Parathyroid adenoma (tissue), 2 donors: ENCODE results near the gene DAPK1.
A peak's percentile ranks its signal among the peaks of the same experiment; 100 is the strongest.

Source experiments
- H2AFZ ChIP-seq: fragments of 300-600 bp; sonication (generic); one replicate; pipeline ENCODE4 v1.7.0; 2017; ENCODE audit warnings: antibody characterized with exemption, mild to moderate bottlenecking
- H3K27ac ChIP-seq: fragments of 300-600 bp; sonication (generic); one replicate; pipeline ENCODE4 v1.7.0; 2017
- H3K27me3 ChIP-seq: fragments of 300-600 bp; sonication (generic); one replicate; pipeline ENCODE4 v1.7.0; 2017; ENCODE audit warnings: low read length; ENCODE audit not compliant: control insufficient read depth, insufficient read depth
- H3K36me3 ChIP-seq: fragments of 300-600 bp; sonication (generic); one replicate; pipeline ENCODE4 v1.7.0; 2017; ENCODE audit warnings: low read length; ENCODE audit not compliant: control insufficient read depth, insufficient read depth
- H3K4me1 ChIP-seq: fragments of 300-600 bp; sonication (generic); one replicate; pipeline ENCODE4 v1.7.0; 2017; ENCODE audit warnings: control low read depth
- H3K4me2 ChIP-seq: fragments of 300-600 bp; sonication (generic); one replicate; pipeline ENCODE4 v1.7.0; 2017; ENCODE audit warnings: low read length
- H3K4me3 ChIP-seq: fragments of 300-600 bp; sonication (generic); one replicate; pipeline ENCODE4 v1.7.0; 2017; ENCODE audit warnings: low read depth, low read length
- H3K79me2 ChIP-seq: fragments of 300-600 bp; sonication (generic); one replicate; pipeline ENCODE4 v1.7.0; 2017; ENCODE audit warnings: control low read depth
- H3K9ac ChIP-seq: fragments of 300-600 bp; sonication (generic); one replicate; pipeline ENCODE4 v1.7.0; 2017; ENCODE audit warnings: mild to moderate bottlenecking
- H3K9me3 ChIP-seq: fragments of 300-600 bp; sonication (generic); one replicate; pipeline ENCODE4 v1.7.0; 2017; ENCODE audit warnings: low read length; ENCODE audit not compliant: control insufficient read depth
- CTCF ChIP-seq: fragments of 300-600 bp; sonication (generic); IDR thresholded peaks from one replicate; pipeline ENCODE4 v1.7.0; 2017; ENCODE audit warnings: antibody characterized with exemption, mild to moderate bottlenecking
- donor health status: primary hyperparathyroidism.

DAPK1 gene

GRCh38 chr9:87720173-87720572 is 222.5 kb downstream of the DAPK1 start:
- no peaks in the 10 kb centered on the region for H3K4me1 ChIP-seq

GRCh38 chr9:87722393-87723088 is 224.9 kb downstream of the DAPK1 start:
- Histone ChIP-seq H3K27me3 (no peaks in the 10 kb centered on the region), H3K9me3 (no peaks in the 10 kb centered on the region), H3K27ac (no peak overlapping the region), H3K4me3 (no peak overlapping the region), H2AFZ (no peak overlapping the region), H3K79me2 (no peaks in the 10 kb centered on the region), H3K36me3 (no peaks in the 10 kb centered on the region), H3K4me2 (no peak overlapping the region), H3K9ac (no peak overlapping the region), H3K4me1 (no peaks in the 10 kb centered on the region)
- TF ChIP-seq CTCF = no peak

More at GRCh38 chr9:87720173-87720572, 222.5 kb downstream of the DAPK1 start:
- no peak overlapping the region for H3K4me3 ChIP-seq
- no peak overlapping the region for H3K4me2 ChIP-seq
- no peak overlapping the region for H2AFZ ChIP-seq
- no peaks in the 10 kb centered on the region for H3K36me3 ChIP-seq
- H3K79me2 ChIP-seq = no peaks in the 10 kb centered on the region
- H3K27ac ChIP-seq = no peak overlapping the region
- no peaks in the 10 kb centered on the region for H3K9me3 ChIP-seq
- no peak for TF ChIP-seq CTCF
- no peak overlapping the region for H3K9ac ChIP-seq
- no peaks in the 10 kb centered on the region for H3K27me3 ChIP-seq

- H3K79me2 ChIP-seq = no peaks in the 10 kb centered on the region
- H3K4me3 ChIP-seq = peak overlapping the region; percentile 80
- H3K4me1 ChIP-seq = no peaks in the 10 kb centered on the region
- no peaks in the 10 kb centered on the region for H3K36me3 ChIP-seq
- no peaks in the 10 kb centered on the region for H3K27me3 ChIP-seq
- H2AFZ ChIP-seq = peak overlapping the region; percentile 96
- TF ChIP-seq CTCF = no peak
- H3K9ac ChIP-seq = no peak overlapping the region
- no peaks in the 10 kb centered on the region for H3K9me3 ChIP-seq
- H3K27ac ChIP-seq = peak overlapping the region; percentile 91
- peak overlapping the region; percentile 79 for H3K4me2 ChIP-seq
These were observed 227.8 kb downstream of the DAPK1 start for GRCh38 chr9:87725356-87725899.

GRCh38 chr9:87725900-87726709 is 228.4 kb downstream of the DAPK1 start, which contains the start of gene CTSL:
Gene CTSL, plus strand, starts transcription at chr9:87726119. Its CDS starts 1,485 bp downstream, at chr9:87727604.
- Histone ChIP-seq H3K4me1 (no peaks in the 10 kb centered on the region), H3K9me3 (no peaks in the 10 kb centered on the region), H3K4me2 (peak within 1 kb of the TSS; percentile 79), H3K9ac (peak within 1 kb of the TSS; percentile 87), H3K27me3 (no peaks in the 10 kb centered on the region), H2AFZ (peak within 1 kb of the TSS; percentile 96), H3K4me3 (peak within 1 kb of the TSS; percentile 80), H3K27ac (peak within 1 kb of the TSS; percentile 91), H3K79me2 (no peaks in the 10 kb centered on the region), H3K36me3 (no peaks in the 10 kb centered on the region)
- peak; percentile 25 for TF ChIP-seq CTCF
